Upper lobe of left lung (tissue), 6 donors: ENCODE data around the gene MCEMP1. TPM values are rescaled to one million over a fixed set of nuclear protein-coding genes. Genes with fewer than 3 reads are reported as not detected.

Experiments
- ATAC-seq, 2 donors: fragments of 200-7000 bp; cut with Tn5 transposase; one replicate each; pipeline ENCODE4 v1.9.1; 2022; ENCODE audit warnings: mild to moderate bottlenecking in 2 of 2, moderate library complexity in 2 of 2; ENCODE audit not compliant: low FRiP score in 2 of 2
- DNase-seq, 2 donors: peaks; one replicate each; pipeline ENCODE4 v3.0.0-alpha.2; 2019 to 2020
- H3K27ac ChIP-seq, 4 donors: fragments of 200-600 bp; sonication (generic); one replicate each; pipeline ENCODE4 v1.5.1; 2016 to 2019
- H3K27me3 ChIP-seq, 4 donors: fragments of 200-600 bp; sonication (generic); one replicate each; pipeline ENCODE4 v1.5.1; 2017 to 2019
- H3K36me3 ChIP-seq, 4 donors: fragments of 200-600 bp; sonication (generic); one replicate each; pipeline ENCODE4 v1.5.1; 2016 to 2019
- H3K4me1 ChIP-seq, 4 donors: fragments of 200-600 bp; sonication (generic); one replicate each; pipeline ENCODE4 v1.5.1; 2018 to 2019
- H3K4me3 ChIP-seq, 4 donors: fragments of 200-600 bp; sonication (generic); one replicate each; pipeline ENCODE4 v1.5.1; 2017 to 2019; ENCODE audit warnings: mild to moderate bottlenecking in 2 of 4, moderate library complexity in 1 of 4
- H3K9me3 ChIP-seq, 4 donors: fragments of 200-600 bp; sonication (generic); one replicate each; pipeline ENCODE4 v1.5.1; 2018 to 2019
- CTCF ChIP-seq, 6 experiments: fragments of 450-650 bp in 4 of 6; fragments of 200-600 bp in 2 of 6; sonication (generic) in 2 of 6; IDR thresholded peaks; one replicate each; pipeline ENCODE4 v1.5.1; 2016 to 2019; ENCODE audit warnings: antibody characterized with exemption in 6 of 6
- EP300 ChIP-seq, 4 donors: sonication (generic); formaldehyde crosslinking; IDR thresholded peaks; one replicate each; pipeline ENCODE4 v1.5.1; 2017; ENCODE audit warnings: antibody characterized with exemption in 4 of 4, control low read depth in 2 of 4
- POLR2A ChIP-seq, 4 donors: fragments of 450-650 bp; IDR thresholded peaks; one replicate each; pipeline ENCODE4 v1.5.1; 2016 to 2017; ENCODE audit warnings: antibody characterized with exemption in 4 of 4, mild to moderate bottlenecking in 2 of 4
- POLR2AphosphoS5 ChIP-seq, 2 donors: sonication (generic); formaldehyde crosslinking; IDR thresholded peaks; one replicate each; pipeline ENCODE4 v1.5.1; 2017; ENCODE audit warnings: antibody characterized with exemption in 2 of 2
- WGBS, 2 donors: methylation state at CpG; one replicate each; pipeline ENCODE4 v1.1.5; 2017 to 2018; 5-methylcytosine and 5-hydroxymethylcytosine counted together
- total RNA-seq, 6 donors: library from RNA; depleted of rRNA in 4 of 6; stranded (reverse); fragments of >200 nt in 4 of 6; gene quantifications; one replicate each; pipeline versions ENCODE4 v1.1.0 to v1.2.1, GENCODE V29; 2016 to 2021
- donor health status: DM: no; HTN: no; CAD: no; lungs with moderate emphysema.
- donor health status: DM: no; HTN: yes; CAD: no; lungs with severe emphysema.

The MCEMP1 gene
- total RNA-seq, 6 donors from 2014 or later: 9.4 to 160 (median 36.6) TPM

- Histone ChIP-seq H3K27me3 (no peaks in the 10 kb centered on the region), H3K4me1 (peaks cover 0 to 18% (median 9%) of the 10 kb centered on the region in 4 donors), H3K9me3 (no peaks in the 10 kb centered on the region), H3K4me3 (no peak overlapping the region), H3K27ac (no peak overlapping the region), H3K36me3 (no peaks in the 10 kb centered on the region)
- WGBS, 2 donors: 77 to 84% methylated on average over 8 of the region's 8 CpGs
- TF ChIP-seq POLR2AphosphoS5 (IDR thresholded peaks at IDR 0.05) (no peak), POLR2A (IDR thresholded peaks at IDR 0.05) (no peak), CTCF (IDR thresholded peaks at IDR 0.05) (no peak), EP300 (IDR thresholded peaks at IDR 0.05) (no peak)
- DNase-seq: no peak
- ATAC-seq: no peak
These were observed 14.9 kb upstream of the MCEMP1 start for GRCh38 chr19:7661744-7662538.

- Histone ChIP-seq H3K27me3 (no peaks in the 10 kb centered on the region), H3K27ac (no peak overlapping the region), H3K9me3 (no peaks in the 10 kb centered on the region), H3K36me3 (no peaks in the 10 kb centered on the region), H3K4me1 (peaks cover 0 to 13% (median 7%) of the 10 kb centered on the region in 4 donors), H3K4me3 (no peak overlapping the region)
- ATAC-seq (no peak), DNase-seq (no peak)
- WGBS, 2 donors: 87 to 92% methylated on average over 14 of the region's 14 CpGs
- TF ChIP-seq POLR2AphosphoS5 (IDR thresholded peaks at IDR 0.05): no peak
- TF ChIP-seq EP300 (IDR thresholded peaks at IDR 0.05): no peak
- TF ChIP-seq POLR2A (IDR thresholded peaks at IDR 0.05): no peak
- TF ChIP-seq CTCF (IDR thresholded peaks at IDR 0.05): no peak
These were observed 14.2 kb upstream of the MCEMP1 start for GRCh38 chr19:7662657-7663056.

- H3K27me3 ChIP-seq: no peaks in the 10 kb centered on the region
- TF ChIP-seq POLR2A (IDR thresholded peaks at IDR 0.05) (no peak), EP300 (IDR thresholded peaks at IDR 0.05) (no peak), POLR2AphosphoS5 (IDR thresholded peaks at IDR 0.05) (no peak)
- H3K4me3 ChIP-seq: no peak overlapping the region
- ATAC-seq (no peak), DNase-seq (no peak)
- 83 to 85% methylated on average over 7 of the region's 7 CpGs for WGBS, 2 donors
- no peaks in the 10 kb centered on the region for H3K9me3 ChIP-seq
- H3K36me3 ChIP-seq: no peaks in the 10 kb centered on the region
- no peak overlapping the region for H3K27ac ChIP-seq
- H3K4me1 ChIP-seq: peaks cover 0 to 6% (median under 1%) of the 10 kb centered on the region in 4 donors
These were observed 13.2 kb upstream of the MCEMP1 start for GRCh38 chr19:7663706-7664105.

GRCh38 chr19:7665076-7665475 is 11.8 kb upstream of the MCEMP1 start:
- Histone ChIP-seq H3K36me3 (no peaks in the 10 kb centered on the region), H3K4me3 (no peak overlapping the region), H3K9me3 (no peaks in the 10 kb centered on the region), H3K27me3 (no peaks in the 10 kb centered on the region), H3K4me1 (peaks cover 0 to 11% (median 0%) of the 10 kb centered on the region in 4 donors), H3K27ac (no peak overlapping the region)
- no peak for ATAC-seq
- WGBS, 2 donors: 54 to 57% methylated on average over 4 of the region's 4 CpGs
- no peak for TF ChIP-seq POLR2AphosphoS5 (IDR thresholded peaks at IDR 0.05)
- no peak for TF ChIP-seq EP300 (IDR thresholded peaks at IDR 0.05)
- no peak for TF ChIP-seq CTCF (IDR thresholded peaks at IDR 0.05)
- no peak for TF ChIP-seq POLR2A (IDR thresholded peaks at IDR 0.05)
- no peak for DNase-seq

- Histone ChIP-seq H3K9me3 (no peaks in the 10 kb centered on the region), H3K36me3 (no peaks in the 10 kb centered on the region), H3K4me1 (peaks cover 0 to 12% (median 0%) of the 10 kb centered on the region in 4 donors), H3K27ac (peak within 1 kb of the TSS in 2 of 4 donors; percentile 30 to 54), H3K4me3 (peak within 1 kb of the TSS in 2 of 4 donors; percentile 5 to 20), H3K27me3 (no peaks in the 10 kb centered on the region)
- 64 to 67% methylated on average over 1 to 9 of the region's 9 CpGs for WGBS, 2 donors
- DNase-seq (no peak), ATAC-seq (no peak)
- TF ChIP-seq CTCF (IDR thresholded peaks at IDR 0.05): no peak
- no peak for TF ChIP-seq POLR2A (IDR thresholded peaks at IDR 0.05)
- no peak for TF ChIP-seq POLR2AphosphoS5 (IDR thresholded peaks at IDR 0.05)
- no peak for TF ChIP-seq EP300 (IDR thresholded peaks at IDR 0.05)
These were observed 8.0 kb upstream of the MCEMP1 start, which contains the start of gene RETN for GRCh38 chr19:7668842-7669241. Gene RETN (plus strand): TSS chr19:7669049. CDS start chr19:7669327, 278 bp downstream.
